Measurements from ENCODE around the gene USP53. TPM values are rescaled to one million over a fixed set of nuclear protein-coding genes. Genes with fewer than 3 reads are reported as not detected.
A peak's percentile ranks its signal among the peaks of the same experiment; 100 is the strongest.
"Not testable (repeated sequence)": the region's sequence is repeated elsewhere in the genome, so short reads cannot be mapped to it uniquely, and the experiment has no call there.

USP53 gene
- total RNA-seq, 1 donor from 2014 or later: 34.6 TPM

DNA sequence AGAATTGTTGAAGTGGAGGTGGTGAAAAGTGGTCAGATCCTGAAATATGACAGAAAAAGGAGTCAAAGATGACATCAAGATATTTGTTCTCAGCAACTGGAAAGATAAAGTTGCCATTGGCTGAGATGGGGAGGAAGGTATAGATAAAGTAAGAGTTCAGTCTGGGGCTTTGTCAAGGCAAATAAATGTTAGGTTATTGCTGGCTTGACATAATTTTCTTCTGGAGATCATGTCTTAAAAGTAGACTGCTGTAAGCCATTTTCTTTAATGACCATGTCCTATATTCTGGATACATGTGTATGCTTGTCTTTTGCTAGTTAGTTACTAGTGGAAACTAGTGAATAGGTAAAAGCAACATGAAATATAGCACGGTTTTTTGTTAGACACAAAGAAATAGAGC lies 5.6 kb downstream of the USP53 start:
- intact Hi-C loops (cut with micrococcal nuclease): no loop called here
- ATAC-seq (no peak), DNase-seq (no peak)

DNA sequence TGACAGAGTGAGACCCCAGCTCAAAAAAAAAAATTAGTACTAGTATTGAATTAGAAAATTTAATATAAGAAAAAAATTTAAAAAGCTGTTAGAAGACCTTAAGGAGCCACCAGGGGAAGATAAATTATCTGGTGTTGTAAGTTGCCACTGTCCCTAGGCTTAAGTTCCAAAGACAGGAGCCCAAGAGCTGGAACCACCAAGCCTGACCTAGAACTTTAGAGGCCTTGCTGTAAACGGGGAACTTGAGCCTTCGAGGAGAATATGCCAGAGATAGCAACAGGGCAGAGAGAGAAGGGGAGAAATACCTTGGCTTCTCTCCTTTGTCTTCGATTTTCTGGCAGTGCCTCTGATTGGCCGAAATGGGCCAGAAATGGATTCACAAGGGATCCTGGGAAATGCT lies 8.9 kb downstream of the USP53 start:
- ATAC-seq (no peak), DNase-seq (no peak)
- intact Hi-C loops (cut with micrococcal nuclease): no loop called here

DNA sequence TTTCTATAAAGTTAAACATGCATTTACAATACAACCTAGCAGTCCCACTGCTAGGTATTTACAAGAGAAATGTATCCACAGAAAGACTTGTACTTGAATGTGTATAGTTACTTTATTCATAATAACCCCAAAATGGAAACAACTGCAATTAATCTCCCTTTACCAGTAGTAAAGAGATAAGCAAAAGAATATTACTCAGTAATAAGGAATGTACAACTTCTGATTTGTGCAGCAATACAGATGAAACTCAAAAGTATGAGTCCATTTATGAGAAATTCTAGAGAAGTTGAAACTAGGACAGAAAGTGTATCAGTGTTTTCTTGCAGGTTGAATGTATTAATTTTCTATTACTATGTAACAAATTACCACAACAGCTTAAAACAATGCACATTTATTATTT lies 15.2 kb downstream of the USP53 start:
- DNase-seq (no peak), ATAC-seq (no peak)
- intact Hi-C loops (cut with micrococcal nuclease): no loop called here

DNA sequence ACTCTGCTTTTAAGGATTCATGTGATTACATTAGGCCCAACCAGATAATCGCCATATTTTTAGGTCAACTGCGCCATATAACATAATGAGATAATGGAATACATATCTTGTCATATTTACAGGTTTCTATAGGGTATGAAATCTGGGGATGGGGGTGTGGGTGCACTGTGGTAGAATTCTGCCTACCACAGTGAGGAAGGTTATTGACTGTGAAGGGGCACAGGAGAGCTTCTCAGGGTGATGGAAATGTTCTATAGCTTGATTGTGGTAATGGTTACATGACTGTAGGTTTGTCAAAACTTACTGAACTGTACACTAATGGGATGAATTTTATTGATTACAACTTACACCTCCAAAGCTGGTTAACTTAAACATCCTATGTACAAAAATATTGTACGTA lies 15.9 kb downstream of the USP53 start:
- ATAC-seq: no peak
- intact Hi-C loops (cut with micrococcal nuclease): no loop called here
- no peak for DNase-seq

DNA sequence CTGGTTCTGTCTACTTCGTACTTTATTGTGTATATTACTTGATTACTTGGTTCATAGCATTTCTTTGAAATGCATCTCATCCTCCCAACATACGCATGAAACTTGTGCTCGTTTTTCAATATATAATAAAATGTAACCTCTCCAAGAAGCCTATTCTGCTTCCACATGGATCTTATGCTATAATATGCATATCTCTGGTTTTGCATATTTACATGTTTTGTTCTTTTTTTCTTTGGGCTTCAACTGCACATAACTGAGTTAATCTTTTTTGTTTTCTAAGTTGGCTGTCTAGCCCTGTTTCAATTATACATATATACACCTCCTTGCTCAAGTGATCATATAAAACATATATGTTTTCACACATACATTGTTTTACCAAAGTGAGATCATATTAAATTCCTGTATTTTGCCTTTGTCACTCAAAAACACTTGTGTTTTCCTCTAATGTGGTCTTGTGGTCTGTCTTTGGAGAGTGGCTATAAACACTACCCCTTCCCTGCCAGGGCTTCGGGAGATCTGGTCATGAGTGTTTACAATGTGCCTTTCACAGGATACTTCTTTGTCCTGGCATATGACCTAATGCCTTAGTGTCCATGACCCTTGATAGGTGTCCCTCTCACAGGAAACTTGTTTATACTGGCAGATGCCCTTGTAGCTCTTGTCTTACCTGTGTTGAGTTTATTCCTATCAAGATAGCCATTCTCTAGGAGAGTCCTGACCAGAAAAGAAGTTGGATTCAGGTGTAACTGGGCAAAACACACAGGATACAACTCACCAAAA lies 17.6 kb downstream of the USP53 start:
- intact Hi-C loops (cut with micrococcal nuclease): no loop called here
- ATAC-seq (peak; percentile 35), DNase-seq (no peak)

DNA sequence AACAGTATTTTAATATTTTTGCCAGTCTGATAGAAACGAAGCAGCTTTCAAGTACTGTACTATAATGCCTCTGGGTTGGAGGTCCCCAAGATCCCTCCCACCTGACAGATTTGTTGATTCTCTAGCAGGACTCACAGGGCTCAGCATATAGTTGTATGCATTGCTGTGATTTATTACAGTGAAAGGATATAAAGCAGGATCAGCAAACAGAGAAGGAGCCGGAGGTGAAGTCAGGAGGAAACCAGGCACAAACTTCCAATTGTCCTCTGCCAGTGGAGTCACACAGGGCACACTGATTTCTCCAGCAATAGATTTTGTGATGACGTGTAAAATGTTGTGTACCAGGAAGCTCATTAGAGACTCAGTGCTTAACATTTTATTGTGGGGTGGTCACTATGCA lies 19.0 kb downstream of the USP53 start:
- DNase-seq (no peak), ATAC-seq (no peak)
- intact Hi-C loops (cut with micrococcal nuclease): no loop called here

DNA sequence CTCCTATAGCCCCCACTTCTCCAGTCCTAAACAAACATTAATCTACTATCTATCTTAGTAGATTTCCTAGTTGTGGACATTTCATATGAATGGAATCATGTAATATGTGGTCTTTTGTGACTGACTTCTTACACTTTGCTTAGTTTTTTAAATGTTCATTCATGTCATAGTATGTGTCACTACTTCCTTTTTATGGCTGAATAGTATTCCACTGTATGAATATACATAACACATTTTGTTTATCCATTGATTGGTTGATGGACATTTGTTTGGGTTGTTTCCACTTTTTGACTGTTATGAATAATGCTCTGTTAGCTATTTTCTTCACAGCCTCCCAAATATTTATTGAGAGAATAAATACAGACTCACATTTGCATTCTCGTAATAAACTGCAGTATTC lies 19.8 kb downstream of the USP53 start:
- intact Hi-C loops (cut with micrococcal nuclease): no loop called here
- ATAC-seq: no peak
- DNase-seq: no peak

DNA sequence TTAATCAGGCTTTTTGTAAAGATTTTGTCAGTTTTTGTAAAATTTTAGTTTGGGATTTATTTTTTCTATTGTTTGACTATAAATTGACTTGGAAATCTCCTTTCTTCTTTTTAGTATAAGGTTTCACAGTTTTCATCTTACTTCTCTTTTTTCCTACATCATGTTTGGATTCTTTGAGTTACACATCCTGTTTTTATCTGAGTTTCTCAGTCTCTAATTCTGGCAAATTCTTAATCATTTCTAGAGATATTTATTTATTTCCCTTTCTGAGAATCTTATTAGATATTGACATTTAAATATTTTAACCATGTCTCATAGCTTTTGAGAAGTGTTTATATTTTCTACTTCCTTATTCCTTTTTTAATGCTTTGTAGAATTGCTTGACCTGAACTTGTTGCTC lies 20.7 kb downstream of the USP53 start:
- intact Hi-C loops (cut with micrococcal nuclease): no loop called here
- no peak for ATAC-seq
- no peak for DNase-seq

DNA sequence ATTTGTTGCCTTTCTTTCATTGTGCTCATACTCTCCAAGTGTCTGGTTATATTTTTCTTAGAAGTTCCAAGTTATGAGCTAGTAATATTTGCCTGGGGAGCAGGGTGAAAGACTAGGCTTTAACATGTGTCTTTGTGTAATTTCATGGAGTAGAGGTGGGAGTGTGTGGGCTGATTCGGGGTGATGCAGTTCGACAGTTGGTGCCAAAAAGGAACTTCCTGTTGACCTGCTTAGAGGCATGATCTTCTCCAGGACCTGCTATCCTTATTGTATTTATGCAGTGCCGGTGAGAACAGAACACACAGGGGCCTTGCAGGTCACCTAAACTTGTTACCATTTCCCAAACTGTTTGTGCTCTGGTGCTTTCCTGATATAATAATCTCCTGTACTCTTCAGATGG lies 21.2 kb downstream of the USP53 start:
- ATAC-seq (peak; percentile 41), DNase-seq (no peak)
- intact Hi-C loops (cut with micrococcal nuclease): no loop called here

DNA sequence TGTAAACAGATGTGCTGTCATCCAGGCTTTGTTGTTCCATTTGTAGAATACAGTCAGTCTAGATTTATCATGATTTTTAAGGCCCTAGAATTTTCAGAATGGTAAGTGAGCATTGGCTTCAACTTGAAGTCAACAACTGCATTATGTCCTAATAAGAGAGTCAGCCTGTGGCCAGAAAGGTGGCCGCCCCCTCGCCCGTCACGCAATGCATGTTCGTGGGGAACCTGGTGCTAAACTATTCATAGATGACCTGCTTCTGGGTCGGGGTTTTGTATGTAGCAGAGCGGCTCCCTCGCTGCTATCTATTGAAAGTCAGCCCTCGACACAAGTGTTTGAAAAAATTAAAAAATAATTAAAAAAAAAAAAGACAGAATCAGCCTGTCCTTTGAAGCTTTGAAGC lies 24.7 kb downstream of the USP53 start:
- ATAC-seq (no peak), DNase-seq (no peak)
- intact Hi-C loops (cut with micrococcal nuclease): no loop called here

DNA sequence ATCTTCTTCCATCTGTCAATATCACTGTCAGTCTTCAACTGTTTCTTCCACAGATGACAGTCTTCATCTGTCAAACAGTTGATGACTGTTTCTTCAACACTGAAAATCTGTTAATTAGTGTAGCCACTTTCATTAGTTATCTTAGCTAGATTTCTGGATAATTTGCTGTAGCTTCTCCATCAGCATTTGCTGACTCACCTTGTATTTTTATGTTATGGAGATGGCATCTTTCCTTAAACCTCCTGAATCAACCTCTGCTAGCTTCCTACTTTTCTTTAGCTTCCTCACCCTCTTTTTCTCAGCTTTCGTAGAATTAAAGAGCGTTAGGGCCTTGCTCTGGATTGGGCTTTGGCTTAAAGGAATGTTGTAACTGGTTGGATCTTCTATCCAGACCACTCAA lies 25.1 kb downstream of the USP53 start:
- DNase-seq: no peak
- intact Hi-C loops (cut with micrococcal nuclease): no loop called here

DNA sequence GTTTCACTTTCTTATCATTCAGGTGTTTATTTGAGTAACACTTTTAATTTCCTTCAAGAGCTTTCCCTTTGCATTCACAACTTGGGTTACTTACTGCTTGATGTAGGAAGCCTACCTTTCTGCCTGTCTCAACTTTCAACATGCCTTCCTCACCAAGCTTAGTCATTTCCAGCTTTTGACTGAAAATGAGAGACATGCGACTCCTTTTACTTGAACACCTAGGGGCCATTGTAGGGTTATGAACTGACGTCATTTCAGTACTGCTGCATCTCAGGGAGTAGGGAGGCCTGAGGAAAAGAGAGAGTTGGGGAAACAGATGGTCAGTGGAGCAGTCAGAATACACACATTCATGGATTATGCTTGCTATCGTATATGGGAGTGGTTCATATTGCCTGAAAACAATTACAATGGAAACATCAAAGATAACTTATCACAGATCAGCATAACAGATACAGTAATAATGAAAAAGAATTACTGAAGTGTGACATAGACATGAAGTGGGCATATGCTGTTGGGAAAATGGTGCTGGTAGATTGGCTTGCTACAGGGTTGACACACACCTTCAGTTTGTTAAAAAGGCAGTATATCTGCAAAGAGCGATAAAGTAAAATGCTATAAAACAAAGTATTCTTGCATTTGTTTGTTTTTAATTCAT lies 25.7 kb downstream of the USP53 start:
- intact Hi-C loops (cut with micrococcal nuclease): no loop called here
- ATAC-seq: no peak

More for the DNA sequence above, 25.1 kb downstream of the USP53 start:
- no peak for ATAC-seq

DNA sequence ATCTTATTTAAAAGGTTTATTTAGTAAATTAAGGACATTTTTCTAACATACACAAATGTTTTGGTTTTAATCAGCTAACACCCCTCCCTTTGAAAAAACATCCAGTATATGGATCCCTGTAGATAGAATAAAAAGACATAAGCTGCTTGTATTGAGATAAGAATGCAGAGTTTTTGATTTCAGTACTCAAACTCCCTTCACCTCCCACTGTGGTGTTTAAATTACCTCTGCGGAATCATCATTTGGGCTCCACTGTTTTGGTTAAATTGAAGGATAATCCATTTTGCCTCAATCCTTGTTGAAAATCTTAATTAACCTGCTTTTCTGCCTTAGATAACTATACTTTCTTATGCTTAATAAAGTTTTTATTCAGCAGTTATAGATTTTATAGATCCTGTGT lies 27.6 kb downstream of the USP53 start:
- DNase-seq (no peak), ATAC-seq (no peak)
- intact Hi-C loops (cut with micrococcal nuclease): no loop called here

More for the DNA sequence above, 25.7 kb downstream of the USP53 start:
- DNase-seq: no peak

DNA sequence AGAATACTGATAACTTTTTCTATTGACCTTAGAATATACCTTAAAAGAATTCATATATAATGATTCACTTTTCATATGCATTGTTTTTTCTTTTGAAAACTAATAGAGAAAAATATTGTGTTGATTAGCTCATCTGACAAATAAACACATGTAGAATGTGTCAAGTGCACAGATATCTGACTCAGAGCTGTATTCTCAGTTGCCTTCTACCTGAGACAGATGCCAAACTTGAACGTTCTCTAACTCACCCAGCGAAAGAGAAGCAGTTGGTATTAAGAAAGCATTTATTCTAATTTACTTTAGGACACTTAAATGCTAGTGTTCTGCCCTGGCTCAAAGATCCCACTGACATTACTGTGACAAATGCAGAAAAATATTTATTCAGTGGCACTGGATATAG lies 28.1 kb downstream of the USP53 start:
- ATAC-seq (no peak), DNase-seq (no peak)
- intact Hi-C loops (cut with micrococcal nuclease): no loop called here

DNA sequence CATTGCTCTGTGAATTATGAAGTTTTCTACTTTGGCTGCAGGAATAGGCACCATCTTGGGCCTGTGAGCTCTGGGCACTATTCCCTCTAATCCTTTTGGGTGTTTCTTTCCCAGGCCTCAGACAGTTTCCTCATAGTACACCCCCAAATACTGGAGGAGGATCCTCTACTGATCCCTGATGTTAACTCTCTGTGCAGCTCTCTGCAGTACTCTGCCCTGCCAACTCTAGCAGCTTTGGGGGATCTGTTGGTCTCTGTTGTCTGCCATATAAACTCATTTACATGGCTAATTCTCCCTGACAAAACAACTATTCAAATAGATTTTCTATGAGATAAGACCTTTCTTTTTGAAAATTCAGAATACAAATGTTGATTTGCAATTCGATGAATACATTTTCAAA lies 29.9 kb downstream of the USP53 start:
- ATAC-seq (no peak), DNase-seq (no peak)
- intact Hi-C loops (cut with micrococcal nuclease): no loop called here

DNA sequence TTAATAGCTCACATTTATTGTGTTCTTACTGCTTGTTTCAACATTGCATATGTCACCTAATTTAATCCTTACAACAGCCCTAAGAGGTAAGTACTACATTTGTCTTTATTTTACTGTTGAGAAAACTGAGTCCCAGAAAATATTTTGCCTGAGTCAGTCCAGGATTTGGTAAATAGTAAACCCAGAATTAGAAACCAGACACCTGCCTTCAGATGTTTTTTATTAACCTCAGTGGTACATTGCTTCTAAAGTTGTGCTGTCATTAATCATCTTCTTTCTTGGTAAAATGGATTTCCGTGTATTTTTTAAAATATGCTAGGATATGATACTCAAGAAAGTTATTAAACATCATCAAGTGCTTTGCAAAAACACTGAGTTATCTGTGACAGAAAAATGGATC lies 31.4 kb downstream of the USP53 start:
- no peak for DNase-seq
- no peak for ATAC-seq
- intact Hi-C loops (cut with micrococcal nuclease): no loop called here

DNA sequence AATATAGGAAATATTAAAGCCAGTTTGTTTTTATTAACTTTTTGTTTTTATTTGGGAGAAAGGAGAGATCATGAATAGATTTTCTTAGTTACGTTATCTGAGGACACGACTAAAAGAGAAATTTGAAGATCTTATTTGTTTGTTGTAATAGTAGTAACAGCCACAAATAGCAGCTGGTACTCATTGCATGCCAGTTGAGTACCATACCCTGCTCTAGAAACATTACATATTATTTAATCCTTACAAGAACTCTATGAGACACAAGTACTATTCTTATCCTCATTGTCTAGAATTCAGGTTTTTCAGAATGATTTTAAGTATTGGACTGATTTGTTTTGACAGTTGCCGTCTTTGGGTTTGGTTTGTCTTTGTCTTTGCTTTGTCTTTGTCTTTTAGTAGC lies 31.8 kb downstream of the USP53 start:
- intact Hi-C loops (cut with micrococcal nuclease): no loop called here
- ATAC-seq: no peak

DNA sequence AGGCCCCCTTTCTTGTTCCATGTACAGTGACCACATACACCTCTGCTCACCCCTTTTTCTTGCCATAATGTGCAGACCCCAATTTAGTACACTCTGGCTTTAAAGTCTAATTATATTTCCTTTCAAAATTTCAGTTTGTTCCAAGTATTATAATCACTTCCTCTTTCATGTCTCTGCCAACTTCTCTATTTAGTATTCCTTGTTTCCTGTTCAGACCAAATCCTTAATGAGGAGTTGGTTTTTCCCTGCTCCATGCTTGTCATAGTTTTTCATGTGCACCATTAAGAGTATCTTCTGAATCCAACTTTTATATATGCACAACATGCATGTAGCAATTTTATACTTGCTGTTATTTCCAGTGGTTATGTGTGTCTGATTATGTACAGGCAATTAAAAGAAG lies 32.3 kb downstream of the USP53 start:
- ATAC-seq (peak; percentile 27), DNase-seq (no peak)
- intact Hi-C loops (cut with micrococcal nuclease): no loop called here

More for the DNA sequence above, 31.8 kb downstream of the USP53 start:
- DNase-seq: no peak

DNA sequence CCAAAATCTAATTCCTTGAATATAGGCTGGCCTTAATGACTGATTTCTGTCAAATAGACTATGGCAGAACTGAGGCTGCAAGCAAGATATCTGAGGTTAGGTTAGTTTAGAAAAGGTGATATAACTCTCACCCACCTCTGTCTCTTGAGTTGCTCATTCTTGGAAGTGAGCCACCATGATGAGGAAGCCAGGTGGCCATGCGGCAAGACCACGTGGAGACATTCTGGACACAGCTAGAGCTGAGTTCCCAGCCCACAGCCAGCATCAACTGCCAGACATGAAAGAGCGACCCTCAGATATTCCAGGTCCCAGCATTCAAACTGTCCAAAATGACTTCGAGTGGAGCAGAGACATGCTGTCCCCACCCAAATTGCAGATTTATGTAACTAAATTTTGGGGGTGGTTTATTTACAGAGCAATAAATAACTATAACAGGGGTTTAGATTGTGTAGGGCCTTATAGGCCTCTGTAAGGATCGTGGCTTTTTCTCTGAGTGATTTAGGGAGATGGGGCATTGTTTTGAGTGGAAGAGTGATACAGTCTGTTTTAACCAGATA lies 33.7 kb downstream of the USP53 start:
- DNase-seq (no peak), ATAC-seq (peak; percentile 53)
- intact Hi-C loops (cut with micrococcal nuclease): no loop called here

DNA sequence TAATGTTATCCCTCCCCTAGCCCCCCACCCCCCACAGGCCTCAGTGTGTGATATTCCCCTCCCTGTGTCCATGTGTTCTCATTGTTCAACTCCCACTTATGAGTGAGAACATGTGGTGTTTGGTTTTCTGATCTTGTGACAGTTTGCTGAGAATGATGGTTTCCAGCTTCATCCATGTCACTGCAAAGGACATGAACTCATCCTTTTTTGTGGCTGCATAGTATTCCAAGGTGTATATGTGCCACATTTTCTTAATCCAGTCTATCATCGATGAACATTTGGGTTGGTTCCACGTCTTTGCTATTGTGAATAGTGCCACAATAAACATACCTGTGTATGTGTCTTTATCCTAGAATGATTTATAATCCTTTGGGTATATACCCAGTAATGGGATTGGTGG lies 38.5 kb downstream of the USP53 start:
- ATAC-seq; intact Hi-C loops (cut with micrococcal nuclease); DNase-seq: not testable (repeated sequence)

DNA sequence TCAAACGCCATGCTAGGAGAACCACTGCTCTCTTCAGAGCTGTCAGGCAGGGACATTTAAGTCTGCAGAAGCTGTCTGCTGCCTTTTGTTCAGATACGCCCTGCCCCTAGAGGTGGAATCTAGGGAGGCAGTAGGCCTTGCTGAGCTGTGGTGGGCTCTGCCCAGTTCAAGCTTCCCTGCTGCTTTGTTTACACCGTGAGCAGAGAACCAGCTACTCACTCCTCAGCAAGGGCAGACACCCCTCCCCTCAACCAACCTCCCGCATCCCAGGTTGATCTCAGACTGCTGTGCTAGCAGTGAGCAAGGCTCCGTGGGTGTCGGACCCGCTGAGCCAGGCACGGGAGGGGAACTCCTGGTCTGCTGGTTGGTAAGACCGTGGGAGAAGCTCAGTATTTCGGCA lies 42.7 kb downstream of the USP53 start:
- intact Hi-C loops (cut with micrococcal nuclease); DNase-seq; ATAC-seq: not testable (repeated sequence)
